H1 (cell line): ENCODE data around the gene TLE5.

ENCODE experiments used
- BRCA1 ChIP-seq: IDR thresholded peaks from 2 replicates; pipeline ENCODE4 v1.6.1; 2012; ENCODE audit warnings: low read depth, low read length, improper control_type of control experiment
- CREB1 ChIP-seq: IDR thresholded peaks from 2 replicates; pipeline ENCODE4 v1.6.1; 2012; ENCODE audit warnings: inconsistent platforms
- FOSL1 ChIP-seq: IDR thresholded peaks from 2 replicates; pipeline ENCODE4 v1.6.1; 2011; ENCODE audit warnings: mild to moderate bottlenecking, low read depth, low read length, moderate library complexity; ENCODE audit not compliant: insufficient read depth
- KDM5A ChIP-seq: fragments of 200-600 bp; IDR thresholded peaks from 2 replicates; pipeline ENCODE4 v1.7.1; 2012; ENCODE audit warnings: mild to moderate bottlenecking, low read length, inconsistent platforms, mixed read lengths
- NRF1 ChIP-seq: IDR thresholded peaks from 2 replicates; pipeline ENCODE4 v1.6.1; 2011; ENCODE audit warnings: mild to moderate bottlenecking, low read depth, low read length, improper control_type of control experiment
- POLR2AphosphoS5 ChIP-seq: IDR thresholded peaks from 2 replicates; pipeline ENCODE4 v1.6.1; 2011; ENCODE audit warnings: low read depth, low read length
- SP1 ChIP-seq: IDR thresholded peaks from 2 replicates; pipeline ENCODE4 v1.6.1; 2011; ENCODE audit warnings: low read depth, low read length
- TCF12 ChIP-seq: IDR thresholded peaks from 2 replicates; pipeline ENCODE4 v1.6.1; 2011; ENCODE audit warnings: low read depth, mild to moderate bottlenecking, low read length
- TF ChIP-seq, protein P1 (sequence below), 3 experiments: IDR thresholded peaks; 1 replicate in 2 of 3; 2 replicates in 1 of 3; pipeline versions ENCODE4 v1.5.1 to v1.6.1; 2011; ENCODE audit warnings: low read length in 3 of 3, mild to moderate bottlenecking in 3 of 3, inconsistent platforms in 2 of 3, low read depth in 1 of 3, moderate library complexity in 1 of 3; ENCODE audit not compliant: insufficient read depth in 1 of 3; ENCODE audit errors: control extremely low read depth in 1 of 3
- TF ChIP-seq, protein P2 (sequence below): IDR thresholded peaks from 2 replicates; pipeline ENCODE4 v1.6.1; 2011; ENCODE audit warnings: low read length, improper control_type of control experiment

DNA sequence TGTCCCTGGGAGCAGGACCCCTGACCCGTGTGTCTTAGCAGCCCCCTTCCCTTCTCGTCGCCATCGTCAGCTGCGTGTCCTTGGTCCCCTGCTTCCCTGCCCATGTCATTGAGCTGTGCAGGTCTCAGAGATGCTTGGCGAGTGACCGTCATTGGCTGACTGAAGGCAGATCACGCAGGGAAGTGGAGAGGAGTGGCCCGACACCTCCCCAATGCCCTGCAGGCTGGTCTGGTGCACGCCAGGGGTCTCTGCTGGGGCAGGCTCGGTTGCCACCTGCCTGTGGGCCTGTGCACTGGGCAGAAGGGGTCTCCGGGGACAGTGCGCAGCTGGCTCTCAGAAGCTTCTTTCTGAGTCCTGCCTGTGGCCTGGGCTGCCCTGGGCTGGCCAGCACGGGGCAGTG is 38.0 kb upstream of the TLE5 start:
- TF ChIP-seq, protein P1, sequence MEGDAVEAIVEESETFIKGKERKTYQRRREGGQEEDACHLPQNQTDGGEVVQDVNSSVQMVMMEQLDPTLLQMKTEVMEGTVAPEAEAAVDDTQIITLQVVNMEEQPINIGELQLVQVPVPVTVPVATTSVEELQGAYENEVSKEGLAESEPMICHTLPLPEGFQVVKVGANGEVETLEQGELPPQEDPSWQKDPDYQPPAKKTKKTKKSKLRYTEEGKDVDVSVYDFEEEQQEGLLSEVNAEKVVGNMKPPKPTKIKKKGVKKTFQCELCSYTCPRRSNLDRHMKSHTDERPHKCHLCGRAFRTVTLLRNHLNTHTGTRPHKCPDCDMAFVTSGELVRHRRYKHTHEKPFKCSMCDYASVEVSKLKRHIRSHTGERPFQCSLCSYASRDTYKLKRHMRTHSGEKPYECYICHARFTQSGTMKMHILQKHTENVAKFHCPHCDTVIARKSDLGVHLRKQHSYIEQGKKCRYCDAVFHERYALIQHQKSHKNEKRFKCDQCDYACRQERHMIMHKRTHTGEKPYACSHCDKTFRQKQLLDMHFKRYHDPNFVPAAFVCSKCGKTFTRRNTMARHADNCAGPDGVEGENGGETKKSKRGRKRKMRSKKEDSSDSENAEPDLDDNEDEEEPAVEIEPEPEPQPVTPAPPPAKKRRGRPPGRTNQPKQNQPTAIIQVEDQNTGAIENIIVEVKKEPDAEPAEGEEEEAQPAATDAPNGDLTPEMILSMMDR (IDR thresholded peaks at IDR 0.05; ENCODE audit: control extremely low read depth in 1 of 3, insufficient read depth in 1 of 3, low read depth in 1 of 3, low read length in 3 of 3) = no peak
- TF ChIP-seq NRF1 = no peak
- TF ChIP-seq, protein P2, sequence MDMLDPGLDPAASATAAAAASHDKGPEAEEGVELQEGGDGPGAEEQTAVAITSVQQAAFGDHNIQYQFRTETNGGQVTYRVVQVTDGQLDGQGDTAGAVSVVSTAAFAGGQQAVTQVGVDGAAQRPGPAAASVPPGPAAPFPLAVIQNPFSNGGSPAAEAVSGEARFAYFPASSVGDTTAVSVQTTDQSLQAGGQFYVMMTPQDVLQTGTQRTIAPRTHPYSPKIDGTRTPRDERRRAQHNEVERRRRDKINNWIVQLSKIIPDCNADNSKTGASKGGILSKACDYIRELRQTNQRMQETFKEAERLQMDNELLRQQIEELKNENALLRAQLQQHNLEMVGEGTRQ = no peak
- no peak for TF ChIP-seq TCF12
- TF ChIP-seq CREB1 = no peak
- TF ChIP-seq BRCA1 = no peak
- no peak for TF ChIP-seq POLR2AphosphoS5
- TF ChIP-seq FOSL1 = no peak
- TF ChIP-seq SP1 = no peak
- no peak for TF ChIP-seq KDM5A
